AG04449 (cell line): ENCODE data around the gene ATG7.

Source experiments
- CTCF ChIA-PET: fragments of 350-600 bp; formaldehyde crosslinking; extraction: SDS; loops from one replicate; lab custom pipeline; 2021; ENCODE audit warnings: antibody characterized with exemption; lab: Yijun Ruan, JAX
- POLR2A ChIA-PET: fragments of 400-600, 350-600 bp; formaldehyde crosslinking; extraction: SDS; loops from one replicate; lab custom pipeline; 2020; ENCODE audit warnings: antibody characterized with exemption, inconsistent platforms; lab: Yijun Ruan, JAX
- DNase-seq: peaks from one replicate; pipeline ENCODE4 v3.0.0-alpha.2; 2010; ENCODE audit warnings: low read depth, low spot score
- H3K4me3 ChIP-seq: 2 replicates; pipeline ENCODE4 v1.5.1; 2011; ENCODE audit warnings: low read depth, mild to moderate bottlenecking, control low read depth, low read length
- TF ChIP-seq, protein P1 (sequence below): IDR thresholded peaks from one replicate; pipeline ENCODE4 v1.5.1; 2011; ENCODE audit warnings: mild to moderate bottlenecking, moderate library complexity, low read length, control low read depth, inconsistent platforms; ENCODE audit not compliant: insufficient read depth; ENCODE audit errors: missing control alignments

ATG7 gene

GRCh38 chr3:11350374-11350773 lies 78.2 kb downstream of the ATG7 start:
- POLR2A ChIA-PET, result no interaction called here
- no peak for DNase-seq
- TF ChIP-seq, protein P1, sequence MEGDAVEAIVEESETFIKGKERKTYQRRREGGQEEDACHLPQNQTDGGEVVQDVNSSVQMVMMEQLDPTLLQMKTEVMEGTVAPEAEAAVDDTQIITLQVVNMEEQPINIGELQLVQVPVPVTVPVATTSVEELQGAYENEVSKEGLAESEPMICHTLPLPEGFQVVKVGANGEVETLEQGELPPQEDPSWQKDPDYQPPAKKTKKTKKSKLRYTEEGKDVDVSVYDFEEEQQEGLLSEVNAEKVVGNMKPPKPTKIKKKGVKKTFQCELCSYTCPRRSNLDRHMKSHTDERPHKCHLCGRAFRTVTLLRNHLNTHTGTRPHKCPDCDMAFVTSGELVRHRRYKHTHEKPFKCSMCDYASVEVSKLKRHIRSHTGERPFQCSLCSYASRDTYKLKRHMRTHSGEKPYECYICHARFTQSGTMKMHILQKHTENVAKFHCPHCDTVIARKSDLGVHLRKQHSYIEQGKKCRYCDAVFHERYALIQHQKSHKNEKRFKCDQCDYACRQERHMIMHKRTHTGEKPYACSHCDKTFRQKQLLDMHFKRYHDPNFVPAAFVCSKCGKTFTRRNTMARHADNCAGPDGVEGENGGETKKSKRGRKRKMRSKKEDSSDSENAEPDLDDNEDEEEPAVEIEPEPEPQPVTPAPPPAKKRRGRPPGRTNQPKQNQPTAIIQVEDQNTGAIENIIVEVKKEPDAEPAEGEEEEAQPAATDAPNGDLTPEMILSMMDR, result no peak
- no peak overlapping the region for H3K4me3 ChIP-seq
- CTCF ChIA-PET, result interaction anchor here (1.2 to 5.1 kb wide), 6 partner anchors 9 to 301 kb away, joined by 3 to 27 read pairs (median 8); no protein-coding TSS in a partner anchor

DNA sequence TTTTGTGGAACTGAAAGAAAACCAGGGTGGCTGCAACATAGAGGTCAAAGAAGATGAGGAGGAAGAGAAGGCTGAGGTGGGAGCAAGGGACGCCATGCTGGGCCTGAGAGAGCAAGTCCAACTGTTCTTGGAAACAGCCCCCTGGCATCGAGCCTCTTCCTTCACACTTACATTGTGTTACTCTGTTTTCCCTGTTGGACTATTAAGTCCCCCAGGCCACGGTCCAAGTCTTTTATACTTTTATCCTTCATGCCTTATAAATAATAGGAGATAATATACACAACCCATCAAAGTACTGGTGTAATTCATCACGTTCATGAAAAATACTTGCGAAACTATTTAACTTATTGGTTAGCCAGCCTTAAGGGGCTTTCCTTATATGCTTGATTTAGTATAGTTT lies 79.3 kb downstream of the ATG7 start:
- DNase-seq, result no peak
- POLR2A ChIA-PET, result no interaction called here
- CTCF ChIA-PET, result interaction anchor here (1.2 to 5.1 kb wide), 3 partner anchors 14 to 291 kb away, joined by 6 to 27 read pairs (median 12); no protein-coding TSS in a partner anchor
- H3K4me3 ChIP-seq, result no peak overlapping the region
- TF ChIP-seq, protein P1, result no peak

DNA sequence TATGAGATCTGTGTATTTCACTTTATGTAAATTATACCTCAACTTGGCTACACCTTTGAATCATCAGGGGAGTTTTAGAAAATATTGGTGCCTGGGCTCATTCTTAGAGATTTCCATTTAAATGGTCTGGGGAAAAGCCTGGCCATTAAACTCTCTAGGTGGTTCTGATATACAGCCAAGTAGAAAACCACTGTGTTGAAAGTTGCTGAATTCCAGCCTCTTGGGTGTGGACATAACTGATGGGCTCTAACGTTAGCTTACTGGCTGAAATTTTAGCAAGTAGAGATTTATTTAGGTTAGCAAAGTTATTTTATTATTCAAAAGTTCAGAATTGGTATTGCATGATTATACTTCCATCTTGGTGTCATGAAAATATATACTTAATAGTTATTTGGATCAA lies 84.1 kb downstream of the ATG7 start:
- ChIA-PET POLR2A (no interaction called here), CTCF (no interaction called here)
- TF ChIP-seq, protein P1, result no peak
- no peak for DNase-seq
- no peak overlapping the region for H3K4me3 ChIP-seq

DNA sequence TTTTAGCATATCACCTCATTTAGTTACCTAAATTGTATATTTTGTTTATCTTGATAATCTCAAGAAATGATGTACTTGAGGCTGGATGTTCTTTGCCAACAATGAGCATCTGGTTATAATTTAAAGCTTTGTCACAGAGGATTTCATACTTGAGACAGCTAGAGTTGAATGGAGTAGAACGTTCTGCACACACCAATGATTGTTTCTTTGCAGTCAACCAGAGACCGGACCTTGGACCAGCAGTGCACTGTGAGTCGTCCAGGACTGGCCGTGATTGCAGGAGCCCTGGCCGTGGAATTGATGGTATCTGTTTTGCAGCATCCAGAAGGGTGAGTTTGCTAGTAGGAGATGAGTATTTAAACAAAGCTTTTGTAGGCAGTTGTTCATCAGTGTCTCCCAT lies 90.4 kb downstream of the ATG7 start:
- TF ChIP-seq, protein P1, result no peak
- DNase-seq, result no peak
- no peak overlapping the region for H3K4me3 ChIP-seq
- ChIA-PET CTCF (interaction anchor here (0.7 to 2.0 kb wide), 7 partner anchors 17 to 302 kb away, joined by 3 to 10 read pairs (median 3); no protein-coding TSS in a partner anchor), POLR2A (no interaction called here)

DNA sequence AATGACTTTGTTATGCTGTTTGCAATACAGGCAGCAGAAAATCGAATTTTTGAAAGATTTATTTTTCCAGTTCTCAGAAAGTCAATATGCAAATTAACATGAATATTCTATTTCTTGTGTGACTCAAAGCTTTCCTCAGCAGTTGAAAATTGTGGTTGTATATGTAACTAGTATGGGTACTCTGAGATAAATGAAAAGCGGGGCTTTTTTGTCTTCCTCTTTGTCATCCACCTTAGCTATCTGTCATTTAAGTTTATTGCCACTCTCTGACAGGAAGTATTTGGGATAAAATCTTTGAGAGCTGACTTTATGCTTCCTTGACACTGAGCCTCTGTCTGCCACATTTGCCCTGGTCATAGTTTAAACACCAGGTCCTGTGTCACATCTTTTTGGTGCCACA lies 91.5 kb downstream of the ATG7 start:
- POLR2A ChIA-PET, result interaction anchor here (0.6 kb wide), 1 partner anchor 463 kb away, joined by 3 read pairs; no protein-coding TSS in a partner anchor
- TF ChIP-seq, protein P1, result no peak
- no peak for DNase-seq
- CTCF ChIA-PET, result interaction anchor here (0.8 to 2.0 kb wide), 11 partner anchors 13 to 440 kb away, joined by 3 to 10 read pairs (median 4); no protein-coding TSS in a partner anchor
- no peak overlapping the region for H3K4me3 ChIP-seq

GRCh38 chr3:11364181-11364580 lies 92.0 kb downstream of the ATG7 start:
- TF ChIP-seq, protein P1, result no peak
- ChIA-PET CTCF (interaction anchor here (0.8 to 2.0 kb wide), 11 partner anchors 13 to 440 kb away, joined by 3 to 10 read pairs (median 4); no protein-coding TSS in a partner anchor), POLR2A (interaction anchor here (0.6 kb wide), 1 partner anchor 463 kb away, joined by 3 read pairs; no protein-coding TSS in a partner anchor)
- H3K4me3 ChIP-seq, result no peak overlapping the region
- DNase-seq, result no peak
